Dermis microvascular lymphatic vessel endothelial cell (primary cell): ENCODE results near the gene IBTK. TPM values are rescaled to one million over a fixed set of nuclear protein-coding genes. Genes with fewer than 3 reads are reported as not detected.
"Not testable (repeated sequence)": the region's sequence is repeated elsewhere in the genome, so short reads cannot be mapped to it uniquely, and the experiment has no call there.

ENCODE experiments used
- DNase-seq, 2 donors: peaks; one replicate each; pipeline versions ENCODE4 v3.0.0 to v3.0.0-alpha.2; 2010; ENCODE audit warnings: low read depth in 2 of 2
- total RNA-seq: library from RNA; depleted of rRNA; stranded (reverse); fragments of >200 nt; gene quantifications from 2 replicates; pipeline ENCODE4 v1.2.1, GENCODE V29; 2014

IBTK gene, protein sequence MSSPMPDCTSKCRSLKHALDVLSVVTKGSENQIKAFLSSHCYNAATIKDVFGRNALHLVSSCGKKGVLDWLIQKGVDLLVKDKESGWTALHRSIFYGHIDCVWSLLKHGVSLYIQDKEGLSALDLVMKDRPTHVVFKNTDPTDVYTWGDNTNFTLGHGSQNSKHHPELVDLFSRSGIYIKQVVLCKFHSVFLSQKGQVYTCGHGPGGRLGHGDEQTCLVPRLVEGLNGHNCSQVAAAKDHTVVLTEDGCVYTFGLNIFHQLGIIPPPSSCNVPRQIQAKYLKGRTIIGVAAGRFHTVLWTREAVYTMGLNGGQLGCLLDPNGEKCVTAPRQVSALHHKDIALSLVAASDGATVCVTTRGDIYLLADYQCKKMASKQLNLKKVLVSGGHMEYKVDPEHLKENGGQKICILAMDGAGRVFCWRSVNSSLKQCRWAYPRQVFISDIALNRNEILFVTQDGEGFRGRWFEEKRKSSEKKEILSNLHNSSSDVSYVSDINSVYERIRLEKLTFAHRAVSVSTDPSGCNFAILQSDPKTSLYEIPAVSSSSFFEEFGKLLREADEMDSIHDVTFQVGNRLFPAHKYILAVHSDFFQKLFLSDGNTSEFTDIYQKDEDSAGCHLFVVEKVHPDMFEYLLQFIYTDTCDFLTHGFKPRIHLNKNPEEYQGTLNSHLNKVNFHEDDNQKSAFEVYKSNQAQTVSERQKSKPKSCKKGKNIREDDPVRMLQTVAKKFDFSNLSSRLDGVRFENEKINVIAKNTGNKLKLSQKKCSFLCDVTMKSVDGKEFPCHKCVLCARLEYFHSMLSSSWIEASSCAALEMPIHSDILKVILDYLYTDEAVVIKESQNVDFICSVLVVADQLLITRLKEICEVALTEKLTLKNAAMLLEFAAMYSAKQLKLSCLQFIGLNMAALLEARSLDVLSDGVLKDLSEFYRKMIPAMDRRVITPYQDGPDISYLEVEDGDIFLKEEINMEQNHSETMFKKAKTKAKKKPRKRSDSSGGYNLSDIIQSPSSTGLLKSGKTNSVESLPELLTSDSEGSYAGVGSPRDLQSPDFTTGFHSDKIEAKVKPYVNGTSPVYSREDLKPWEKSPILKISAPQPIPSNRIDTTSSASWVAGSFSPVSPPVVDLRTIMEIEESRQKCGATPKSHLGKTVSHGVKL (N-terminal part only)
- total RNA-seq: 36.4 and 38.6 TPM in 2 replicates

DNA sequence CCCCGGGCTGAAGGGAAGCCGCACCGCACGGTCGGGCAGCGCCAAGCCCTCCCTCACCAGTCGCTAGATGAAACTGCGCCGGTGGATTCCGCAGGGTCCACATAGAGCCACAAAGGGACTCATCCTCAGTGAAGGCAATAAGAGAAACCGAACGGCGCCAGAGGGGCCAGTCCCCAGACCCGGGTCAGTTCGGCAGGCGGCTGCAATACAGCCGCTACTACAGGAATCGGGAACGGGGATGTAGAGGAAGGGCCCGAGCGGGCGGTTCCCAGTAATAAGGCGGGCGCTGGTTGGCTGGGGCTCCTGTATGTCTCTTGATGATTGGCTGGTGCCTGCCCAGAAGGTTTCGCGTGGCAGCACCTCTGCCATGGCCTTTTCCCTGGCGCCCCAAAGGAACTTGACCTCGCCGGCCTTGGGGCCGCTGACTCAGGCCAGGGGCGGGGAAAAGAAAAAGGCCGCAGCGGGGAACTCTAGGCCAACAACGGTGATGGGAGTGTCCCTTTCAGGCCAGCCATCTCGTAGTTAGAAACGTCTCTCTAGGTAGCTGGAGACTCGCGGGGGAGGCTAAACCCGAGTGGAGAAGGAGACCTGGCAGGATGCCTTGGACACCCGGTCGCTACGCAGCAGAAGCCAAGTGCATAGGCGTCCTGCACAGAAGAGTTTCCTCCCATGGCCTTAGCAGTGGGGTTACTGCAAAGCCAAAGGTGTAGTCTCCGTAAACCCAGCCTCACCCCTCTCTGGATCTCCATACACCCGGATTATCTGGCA, at the start of gene IBTK:
TSS of gene IBTK (minus strand) at position 240 of the 768 bp plus-strand sequence. CDS start 7,258 bp downstream, outside the sequence.
- peak; percentile 78 to 95 for DNase-seq

DNA sequence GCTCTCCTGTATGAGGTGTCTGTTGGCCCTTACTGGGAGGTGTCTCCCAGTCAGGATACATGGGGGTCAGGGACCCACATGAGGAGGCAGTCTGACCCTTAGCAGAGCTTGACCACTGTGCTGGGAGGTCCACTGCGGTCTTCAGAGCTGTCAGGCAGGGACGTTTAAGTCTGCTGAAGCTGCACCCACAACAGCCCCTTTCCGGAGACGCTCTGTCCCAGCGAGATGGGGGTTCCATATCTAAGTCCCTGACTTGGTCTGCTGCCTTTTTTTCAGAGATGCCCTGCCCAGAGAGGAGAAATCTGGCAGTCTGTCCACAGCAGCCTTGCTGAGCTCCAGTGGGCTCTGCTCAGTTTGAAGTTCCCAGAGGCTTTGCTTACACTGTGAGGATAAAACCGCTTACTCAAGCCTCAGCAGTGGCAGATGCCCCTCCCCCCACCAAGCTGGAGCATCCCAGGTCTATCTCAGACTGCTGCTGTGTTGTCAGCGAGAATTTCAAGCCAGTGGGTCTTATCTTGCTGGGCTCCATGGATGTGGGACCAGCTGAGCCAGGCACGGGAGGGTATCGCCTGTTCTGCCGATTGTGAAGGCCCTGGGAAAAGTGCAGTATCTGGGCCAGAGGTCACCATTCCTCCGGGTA, 36.3 kb upstream of the IBTK start:
- DNase-seq: no peak

DNA sequence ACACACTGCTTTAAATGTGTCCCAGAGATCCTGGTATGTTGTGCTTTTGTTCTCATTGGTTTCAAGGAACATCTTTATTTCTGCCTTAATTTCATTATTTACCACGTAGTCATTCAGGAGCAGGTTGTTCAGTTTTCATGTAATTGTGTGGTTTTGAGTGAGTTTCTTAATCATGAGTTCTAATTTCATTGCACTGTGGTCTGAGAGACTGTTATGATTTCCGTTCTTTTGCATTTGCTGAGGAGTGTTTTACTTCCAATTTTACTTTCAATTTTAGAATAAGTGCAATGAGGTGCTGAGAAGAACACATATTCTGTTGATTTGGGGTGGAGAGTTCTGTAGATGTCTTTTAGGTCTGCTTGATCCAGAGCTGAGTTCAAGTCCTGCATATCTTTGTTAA, 34.0 kb upstream of the IBTK start:
- DNase-seq: not testable (repeated sequence)

DNA sequence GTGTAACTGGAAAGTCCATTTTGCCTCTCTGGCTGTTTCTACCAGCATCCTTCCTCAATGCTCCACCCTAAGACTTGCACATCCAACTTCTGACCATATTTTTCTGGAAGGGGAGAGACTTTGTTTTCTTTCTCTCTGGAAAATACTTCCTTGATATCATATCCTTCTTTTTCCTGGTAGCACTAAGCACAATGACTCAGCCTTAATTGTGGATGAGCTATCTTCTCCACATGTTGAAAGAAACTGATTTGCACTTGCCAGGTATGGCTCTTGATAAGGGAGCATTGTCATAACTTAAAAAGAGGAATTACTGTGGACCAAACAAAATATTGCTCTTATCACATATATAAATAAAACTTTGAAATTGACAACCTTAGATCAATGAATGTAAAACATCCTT, 30.1 kb upstream of the IBTK start:
- no peak for DNase-seq

DNA sequence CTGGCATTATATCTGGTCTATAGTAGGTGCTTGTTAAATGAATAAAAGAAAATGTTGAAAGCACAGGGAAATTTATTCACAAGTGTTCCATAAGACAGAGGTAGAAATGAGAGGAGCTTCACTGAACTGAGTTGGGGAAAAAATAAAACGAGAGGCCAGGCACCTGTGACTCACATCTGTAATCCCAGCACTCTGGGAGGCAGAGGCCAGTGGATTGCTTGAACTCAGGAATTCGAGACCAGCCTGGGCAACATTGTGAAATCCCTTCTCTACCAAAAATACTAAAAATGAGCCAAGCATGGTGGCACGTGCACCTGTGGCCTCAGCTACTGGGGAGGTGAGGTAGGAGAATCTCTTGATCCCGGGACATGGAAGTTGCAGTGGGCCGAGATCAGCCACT, 28.1 kb upstream of the IBTK start:
- no peak for DNase-seq

DNA sequence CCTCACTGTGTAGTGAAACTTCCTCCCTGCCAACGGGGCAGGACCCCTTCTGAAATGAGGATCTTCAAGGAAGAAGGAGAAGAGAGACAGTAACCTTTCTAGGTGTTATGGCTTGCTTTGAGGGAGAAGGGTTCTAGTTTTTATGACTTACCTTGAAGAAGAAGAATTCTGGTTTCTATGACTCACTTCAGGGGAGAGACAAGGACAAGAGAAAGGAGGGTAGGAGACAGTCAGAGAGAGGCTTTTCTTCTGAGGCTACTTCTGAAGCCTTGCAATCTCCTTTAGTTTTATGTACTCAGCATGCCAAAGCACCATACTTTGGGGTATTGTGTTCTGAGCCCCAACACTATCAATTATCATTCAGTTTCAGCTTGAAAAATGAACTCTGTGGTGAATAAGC, 25.8 kb upstream of the IBTK start:
- DNase-seq: no peak

DNA sequence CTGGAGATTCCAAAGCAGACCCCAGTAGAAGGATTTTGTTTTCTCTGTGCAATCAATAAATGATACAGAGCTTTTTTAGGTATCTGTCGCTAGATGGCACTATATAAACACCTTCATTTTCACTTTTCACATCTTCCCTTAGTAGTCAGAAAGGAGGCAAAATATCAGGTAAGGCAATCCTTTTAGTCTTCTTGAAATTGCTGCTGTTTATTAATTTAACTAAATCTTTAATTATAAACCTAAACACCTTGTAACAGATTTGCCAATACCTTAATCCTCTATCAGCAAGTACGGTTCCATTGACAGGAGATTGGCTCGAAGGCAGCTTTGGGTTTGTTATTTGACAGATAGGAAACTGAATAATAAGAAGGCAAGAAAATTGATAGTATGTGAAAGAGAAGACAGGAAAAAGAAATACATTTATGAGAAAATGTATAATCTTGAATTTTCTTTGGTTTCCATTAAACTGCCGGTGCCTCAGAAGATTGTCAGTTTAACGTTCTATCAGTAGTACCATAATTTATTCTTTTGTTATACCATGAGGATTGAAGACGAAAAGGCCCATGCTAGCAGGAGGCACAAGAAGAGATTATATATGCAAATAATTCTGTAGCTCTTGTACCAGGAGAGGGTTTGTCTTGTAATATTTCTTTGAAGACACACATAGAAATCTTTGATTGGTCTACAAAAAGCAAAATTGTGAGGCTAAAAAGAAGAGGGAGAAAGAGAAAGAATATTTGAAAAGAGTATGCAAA, 23.5 kb upstream of the IBTK start:
- peak in 1 of 2 donors; percentile 39 for DNase-seq

DNA sequence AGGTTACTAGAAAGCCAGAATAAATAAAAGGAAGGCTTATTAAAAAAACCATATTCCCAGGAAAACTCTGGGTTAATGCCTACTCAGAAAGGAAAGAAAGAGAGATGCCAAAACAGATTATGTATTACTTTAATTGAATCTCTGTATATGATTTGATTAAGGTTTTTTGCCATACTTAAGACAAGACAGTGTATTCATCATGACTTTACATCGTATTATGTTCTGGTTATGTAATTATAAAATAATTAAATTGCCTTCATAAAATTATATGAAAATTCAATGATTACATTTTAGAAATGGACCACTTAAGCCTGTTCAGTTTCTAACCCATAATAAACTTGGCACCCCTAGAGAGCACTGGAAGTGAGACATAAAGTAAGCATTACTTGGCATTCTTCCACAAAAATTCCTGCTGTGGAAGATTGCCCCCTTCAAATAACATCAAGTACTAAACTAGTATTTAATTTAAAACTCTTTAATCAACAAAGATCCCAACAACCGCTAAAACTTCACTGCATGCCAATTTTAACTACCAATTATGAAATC, 20.8 kb upstream of the IBTK start:
- DNase-seq: peak in 1 of 2 donors; percentile 37

DNA sequence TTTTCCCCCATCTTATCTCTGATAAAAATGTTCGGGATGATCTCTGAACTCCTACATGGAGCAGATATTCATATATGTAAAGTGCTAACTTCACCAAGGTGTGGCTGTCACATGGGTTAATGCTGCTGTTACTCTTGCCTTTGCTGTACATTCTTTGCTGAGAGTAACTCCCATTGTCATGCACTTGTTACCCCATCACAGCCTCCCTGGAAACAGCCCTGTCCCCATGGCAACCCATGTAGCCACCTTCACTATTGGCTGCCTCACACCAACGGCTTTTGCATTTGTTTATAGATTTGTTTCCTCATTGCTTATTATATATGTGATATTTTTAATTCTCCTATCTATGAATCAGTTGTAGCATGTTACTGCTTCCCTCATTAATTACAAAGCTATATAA, 17.3 kb upstream of the IBTK start:
- DNase-seq: no peak

DNA sequence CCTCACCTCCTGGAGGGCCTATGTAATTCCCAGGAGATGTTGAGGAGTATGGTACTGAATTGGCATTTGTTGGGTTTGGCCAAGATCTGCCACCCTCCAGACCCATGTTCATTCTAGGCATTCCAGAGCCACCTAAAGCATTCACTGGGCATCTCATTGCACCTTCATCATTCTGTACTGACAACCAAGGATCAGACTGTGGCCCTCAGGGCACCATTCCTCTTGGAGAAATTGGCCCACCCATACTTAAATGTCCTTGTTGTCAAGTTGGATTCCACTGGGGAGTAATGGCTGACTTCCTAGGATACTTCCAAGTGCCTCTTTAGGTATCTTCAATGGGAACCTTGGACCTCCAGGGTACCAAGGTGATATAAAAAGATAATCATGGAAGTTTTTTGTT, 16.8 kb upstream of the IBTK start:
- DNase-seq: no peak

DNA sequence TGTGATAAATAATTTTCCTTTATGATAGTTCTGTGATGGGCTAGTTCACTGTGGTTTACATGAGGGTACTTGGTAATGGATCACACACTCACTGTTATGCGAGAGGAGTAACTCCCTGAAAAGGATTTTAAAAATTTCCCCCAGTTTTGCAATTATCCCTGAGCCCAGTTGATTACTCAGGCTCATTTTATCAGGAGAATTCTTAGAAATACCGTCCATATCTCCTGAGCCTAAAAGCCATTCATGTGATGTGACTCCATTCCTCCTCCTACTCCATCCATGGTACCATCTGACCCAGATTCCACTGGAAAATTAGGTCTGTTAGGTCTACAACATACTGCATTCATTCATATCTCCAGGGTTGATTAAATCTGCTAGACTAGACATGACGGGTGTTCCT, 16.4 kb upstream of the IBTK start:
- no peak for DNase-seq

DNA sequence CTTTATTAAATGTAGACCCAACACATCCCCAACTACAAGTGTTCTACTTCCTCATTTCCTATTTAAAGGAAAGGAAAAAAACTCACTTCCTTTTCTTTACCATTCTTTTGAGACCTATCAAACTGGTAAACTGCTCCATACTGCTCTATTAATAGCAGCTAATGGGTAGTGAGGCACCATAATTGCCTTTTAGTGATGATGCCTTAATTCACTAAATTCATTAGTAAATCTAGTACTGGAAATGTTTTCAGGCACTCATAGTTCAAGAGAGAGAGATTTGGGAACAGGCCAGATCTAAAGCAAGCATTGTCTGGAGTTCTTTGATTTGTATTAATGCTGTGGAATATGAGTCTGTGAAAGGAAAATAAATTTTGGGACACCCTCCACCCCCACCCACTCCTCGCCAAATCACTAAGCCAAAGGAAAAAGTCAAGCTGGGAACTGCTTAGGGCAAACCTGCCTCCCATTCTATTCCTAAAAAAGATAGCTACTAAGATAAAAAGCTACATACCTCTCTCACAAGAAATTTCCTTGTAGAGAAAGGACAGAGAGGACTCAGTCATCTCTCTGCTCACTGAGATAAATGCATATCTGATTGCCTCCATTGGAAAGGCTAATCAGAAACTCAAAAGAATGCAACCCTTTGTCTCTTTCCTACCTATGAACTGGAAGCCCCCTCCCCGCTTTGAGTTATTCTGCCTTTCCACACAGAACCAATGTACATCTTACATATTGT, 13.6 kb upstream of the IBTK start:
- DNase-seq: no peak

DNA sequence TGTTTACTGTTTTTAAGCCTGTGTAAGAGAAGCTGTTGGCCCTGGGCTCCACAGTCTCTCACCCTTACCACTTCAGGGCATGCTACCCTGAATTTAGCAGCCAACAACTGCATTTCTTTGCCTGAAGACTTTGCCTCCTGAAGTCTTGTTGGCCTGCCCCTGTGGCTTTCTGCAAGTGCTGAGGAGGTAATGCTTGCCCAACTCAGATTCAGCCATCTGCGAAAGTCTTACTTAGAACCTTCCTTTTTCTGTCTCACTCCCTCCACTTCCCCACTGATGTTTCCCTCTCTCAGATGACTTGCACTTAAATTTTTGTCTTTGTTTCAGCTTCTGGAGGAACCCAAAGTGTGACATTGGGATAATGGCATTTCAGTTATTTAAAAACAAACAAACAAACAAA, 11.8 kb upstream of the IBTK start:
- DNase-seq: no peak

DNA sequence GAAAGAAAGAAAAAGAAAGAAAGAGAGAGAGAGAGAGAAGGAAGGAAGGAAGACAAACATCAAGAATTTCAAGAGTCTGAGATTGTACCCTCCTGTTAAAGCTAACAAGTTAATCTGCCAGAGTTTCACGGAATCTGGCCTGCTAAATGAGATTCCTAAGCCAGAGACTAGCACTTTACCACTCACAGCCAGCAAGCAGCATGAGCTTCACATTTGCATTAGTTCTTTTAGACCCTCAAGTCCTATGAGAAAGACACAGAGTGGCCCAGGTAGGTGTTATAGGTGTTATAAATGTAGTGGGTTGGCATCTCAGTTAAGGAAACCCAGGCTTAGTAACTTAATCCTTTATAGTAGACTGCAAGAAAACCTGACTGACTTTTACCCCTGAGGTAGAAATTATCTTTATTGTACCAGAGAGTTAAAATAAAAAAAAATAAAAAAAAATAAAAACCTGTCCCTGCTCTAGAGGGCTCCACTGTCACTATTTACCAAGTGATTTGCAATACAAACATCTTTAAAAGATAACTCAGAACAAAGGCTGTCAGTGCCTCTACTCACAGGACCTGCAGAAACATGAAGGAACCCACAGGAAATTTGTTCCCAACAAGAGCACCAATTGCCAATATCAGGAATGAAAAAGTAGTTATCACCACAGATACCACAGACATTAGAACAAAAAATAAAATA, 9.7 kb upstream of the IBTK start:
- DNase-seq: no peak

DNA sequence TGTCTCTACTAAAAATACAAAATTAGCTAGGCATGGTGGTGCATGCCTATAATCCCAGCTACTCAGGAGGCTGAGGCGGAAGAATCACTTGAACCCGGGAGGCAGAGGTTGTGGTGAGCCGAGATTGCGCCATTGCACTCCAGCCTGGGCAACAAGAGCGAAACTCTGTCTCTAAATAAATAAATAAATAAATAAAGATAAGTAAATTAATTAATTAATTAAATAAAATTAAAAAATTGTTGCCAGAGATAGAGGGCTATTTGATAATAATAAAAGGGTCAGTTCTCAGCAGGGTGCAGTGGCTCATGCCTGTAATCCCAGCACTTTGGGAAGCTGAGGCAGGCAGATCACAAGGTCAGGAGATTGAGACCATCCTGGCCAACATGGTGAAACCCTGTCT, 7.2 kb upstream of the IBTK start:
- DNase-seq: not testable (repeated sequence)

DNA sequence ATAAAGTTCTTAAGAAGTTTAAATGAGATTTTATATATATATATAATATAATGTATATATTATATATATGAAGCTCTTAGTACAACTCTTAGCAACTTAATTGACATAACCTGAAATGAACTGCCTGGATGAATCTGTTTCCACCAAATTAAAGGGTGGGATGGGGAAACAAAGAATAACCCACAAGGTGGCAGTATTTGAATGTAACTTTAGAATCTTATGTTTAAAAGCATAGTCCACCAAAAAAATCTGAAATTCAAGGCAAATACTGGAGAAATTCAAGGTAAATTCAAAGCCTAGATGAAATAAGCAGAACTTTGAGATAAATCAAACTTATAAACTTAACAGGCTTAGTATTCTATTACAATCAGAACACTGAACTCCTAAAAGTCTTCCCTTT, 4.4 kb upstream of the IBTK start:
- DNase-seq: peak; percentile 31 to 54

DNA sequence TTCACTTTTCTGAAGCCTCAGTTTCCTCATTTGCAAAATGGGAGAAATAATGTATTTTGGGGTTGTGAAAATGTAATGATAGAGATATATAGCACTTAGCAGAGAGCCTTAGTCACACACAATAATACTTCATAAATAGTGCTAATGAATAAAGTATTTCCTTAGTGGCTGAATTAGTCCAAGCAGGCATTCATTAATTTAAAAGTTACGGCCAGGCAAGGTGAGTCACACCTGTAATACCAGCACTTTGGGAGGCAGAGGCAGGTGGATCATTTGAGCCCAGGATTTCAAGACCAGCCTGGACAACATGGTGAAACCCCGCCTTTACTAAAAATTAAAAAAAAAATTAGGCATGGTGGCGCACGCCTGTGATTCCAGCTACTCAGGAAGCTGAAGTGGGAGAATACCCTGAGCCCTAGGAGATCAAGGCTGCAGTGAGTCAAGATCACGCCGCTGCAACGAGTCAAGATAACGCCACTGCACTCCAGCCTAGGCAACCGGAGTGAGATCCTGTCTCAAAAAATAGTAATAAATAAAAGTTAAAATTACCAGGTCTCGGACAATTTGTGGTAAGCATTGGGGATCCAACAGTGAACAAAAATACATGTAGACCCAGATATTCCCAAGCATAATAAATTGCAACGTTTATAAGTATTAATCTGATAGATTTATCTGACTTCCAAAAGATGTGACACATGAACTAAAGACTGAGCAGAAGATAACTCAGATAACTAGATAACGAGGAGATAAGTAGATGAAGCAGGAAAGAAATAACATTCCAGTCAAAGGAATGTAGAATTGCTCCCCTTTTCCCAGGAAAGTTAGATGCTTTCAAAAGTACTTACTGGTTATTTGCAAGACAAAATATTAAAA, 2.1 kb upstream of the IBTK start:
- DNase-seq: no peak
